ENCODE measurements around the gene DGAT2L6.
"Not testable (repeated sequence)": the region's sequence is repeated elsewhere in the genome, so short reads cannot be mapped to it uniquely, and the experiment has no call there.

DGAT2L6 gene

GRCh38 chrX:70201732-70202131 lies 24.4 kb downstream of the DGAT2L6 start:
- DNase-seq: no peak

GRCh38 chrX:70208479-70208878 lies 31.2 kb downstream of the DGAT2L6 start:
- DNase-seq: no peak

GRCh38 chrX:70209570-70209969 lies 32.3 kb downstream of the DGAT2L6 start:
- not testable (repeated sequence) for DNase-seq

- no peak for DNase-seq
These were observed 42.9 kb downstream of the DGAT2L6 start for GRCh38 chrX:70219938-70220764.

DNA sequence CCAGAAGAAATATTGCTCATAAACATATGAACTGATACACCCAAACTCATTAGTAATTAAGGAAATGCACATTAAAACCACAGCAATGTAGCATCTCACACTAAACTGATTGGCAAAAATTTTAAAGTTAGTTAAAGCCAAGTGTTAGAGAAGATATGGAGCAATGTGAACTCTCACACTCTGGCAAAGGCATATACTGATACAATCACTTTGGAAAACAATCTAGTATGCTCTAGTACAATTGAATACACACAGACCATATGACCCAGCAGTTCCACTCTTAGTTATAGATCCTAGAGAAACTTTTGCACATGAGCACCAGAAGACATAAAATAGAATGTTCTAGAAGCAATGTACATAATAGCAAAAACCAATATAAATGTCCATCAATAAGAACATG lies 48.8 kb downstream of the DGAT2L6 start:
- no peak for DNase-seq

GRCh38 chrX:70226687-70227086 lies 49.4 kb downstream of the DGAT2L6 start:
- no peak for DNase-seq

DNA sequence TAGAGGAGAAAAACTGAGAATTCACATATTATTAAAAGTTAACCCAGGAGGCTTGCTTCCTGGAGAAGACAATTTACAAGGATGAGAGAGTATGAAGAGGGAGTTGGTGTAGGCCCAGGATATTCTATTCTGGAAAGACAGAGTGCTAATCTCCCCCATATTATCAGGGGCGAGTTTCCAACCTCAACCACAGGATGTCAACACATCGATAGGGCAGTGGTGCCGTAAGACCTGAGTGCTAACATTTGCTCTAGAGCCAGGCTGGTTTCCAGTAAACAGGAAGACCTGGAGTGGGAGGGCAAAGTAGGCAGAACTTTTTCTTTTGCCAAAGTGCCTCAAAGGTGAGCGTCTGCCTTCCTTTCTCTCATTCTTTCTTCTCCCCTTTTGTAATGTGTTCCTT lies 54.4 kb downstream of the DGAT2L6 start:
- no peak for DNase-seq

DNA sequence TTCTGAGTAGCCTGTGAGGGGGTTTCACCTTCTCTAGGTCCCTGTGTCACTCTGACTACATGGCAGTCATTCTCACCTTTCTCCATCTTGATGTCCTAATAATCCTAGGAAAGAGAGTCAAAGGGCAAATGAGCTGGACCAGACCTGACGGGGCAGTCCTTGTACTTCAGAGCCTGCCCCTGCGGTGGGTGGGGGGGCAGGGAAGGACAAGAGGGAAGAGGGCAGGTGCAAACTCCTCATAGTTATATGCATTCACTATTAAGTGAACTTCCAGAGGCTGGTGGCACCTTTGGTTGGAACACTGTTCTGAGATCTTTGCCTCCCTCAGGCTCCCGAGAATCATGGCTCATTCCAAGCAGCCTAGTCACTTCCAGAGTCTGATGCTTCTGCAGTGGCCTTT lies 57.1 kb downstream of the DGAT2L6 start, which contains the start of gene AWAT1:
Gene AWAT1, plus strand, starts transcription at position 301 of the 400 bp plus-strand sequence. Its CDS starts 41 bp downstream, at position 342.
- no peak for DNase-seq

DNA sequence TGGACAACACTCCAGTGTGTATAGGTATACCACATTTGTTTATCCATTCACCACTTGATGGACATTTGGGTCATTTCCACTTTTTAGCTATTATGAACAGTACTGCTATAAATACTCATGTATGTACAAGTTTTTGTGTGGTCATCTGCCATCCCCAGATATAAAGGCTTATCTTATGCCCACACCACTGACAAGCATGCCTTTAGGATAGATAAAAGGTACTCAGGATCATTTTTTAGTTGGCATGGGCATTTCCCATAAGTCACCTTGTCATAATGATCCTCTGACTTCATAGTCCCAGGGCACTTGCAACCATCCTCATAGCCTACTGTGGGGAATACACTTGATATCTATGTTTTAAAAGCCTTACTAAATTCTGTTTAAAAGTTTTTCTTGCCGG lies 63.5 kb downstream of the DGAT2L6 start:
- DNase-seq: no peak

DNA sequence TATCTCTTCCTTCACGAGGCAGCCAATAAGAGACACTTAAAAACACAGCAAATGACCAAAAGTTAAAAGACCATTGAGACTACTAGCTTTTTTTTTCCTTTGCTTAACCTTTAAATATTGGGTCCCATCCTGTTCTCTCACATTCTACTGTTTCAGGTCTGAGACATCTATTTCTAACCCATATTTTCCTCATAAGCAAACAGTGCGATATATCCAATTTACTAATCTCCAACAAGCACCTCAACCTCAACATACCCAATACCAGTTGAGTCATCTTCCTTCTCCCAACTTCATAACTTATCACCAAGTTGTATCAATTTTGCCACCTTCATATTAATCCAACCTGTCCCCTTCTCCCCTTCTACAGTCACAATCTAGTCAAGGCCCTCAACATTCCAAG lies 64.2 kb downstream of the DGAT2L6 start:
- DNase-seq: no peak

DNA sequence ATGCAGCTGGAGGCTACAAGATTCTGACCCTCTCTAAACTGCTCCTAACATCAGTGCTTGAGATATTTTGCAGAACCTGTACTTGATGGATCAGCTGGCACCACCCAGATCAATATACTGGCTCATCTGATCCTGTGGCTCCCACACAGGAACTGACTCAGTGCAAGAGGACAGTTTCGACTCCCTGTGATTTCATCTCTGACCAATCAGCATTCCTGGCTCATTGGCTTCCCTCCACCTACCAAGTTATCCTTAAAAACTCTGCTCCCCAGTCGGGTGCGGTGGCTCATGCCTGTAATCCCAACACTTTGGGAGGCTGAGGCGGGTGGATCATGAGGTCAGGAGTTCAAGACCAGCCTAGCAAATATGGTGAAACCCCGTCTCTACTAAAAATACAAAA lies 66.3 kb downstream of the DGAT2L6 start:
- not testable (repeated sequence) for DNase-seq

DNA sequence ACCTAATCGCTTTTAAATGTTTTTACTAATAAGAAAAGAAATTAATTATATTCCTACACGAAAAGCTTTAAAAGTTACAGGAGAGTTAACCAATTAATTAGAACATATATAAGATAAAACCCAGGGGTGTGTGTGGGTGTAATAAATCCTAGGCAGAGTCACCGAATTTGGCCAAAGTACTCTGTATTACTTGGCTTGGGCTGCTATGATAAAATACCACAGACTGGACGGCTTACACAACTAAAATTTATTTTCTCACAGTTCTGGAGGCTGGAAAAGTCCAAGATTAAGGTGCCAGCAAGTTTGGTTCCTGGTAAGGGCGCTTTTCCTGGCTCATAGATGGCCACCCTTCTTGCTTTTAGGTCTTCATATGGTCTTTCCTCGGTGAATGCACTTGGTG lies 67.6 kb downstream of the DGAT2L6 start:
- DNase-seq: no peak

DNA sequence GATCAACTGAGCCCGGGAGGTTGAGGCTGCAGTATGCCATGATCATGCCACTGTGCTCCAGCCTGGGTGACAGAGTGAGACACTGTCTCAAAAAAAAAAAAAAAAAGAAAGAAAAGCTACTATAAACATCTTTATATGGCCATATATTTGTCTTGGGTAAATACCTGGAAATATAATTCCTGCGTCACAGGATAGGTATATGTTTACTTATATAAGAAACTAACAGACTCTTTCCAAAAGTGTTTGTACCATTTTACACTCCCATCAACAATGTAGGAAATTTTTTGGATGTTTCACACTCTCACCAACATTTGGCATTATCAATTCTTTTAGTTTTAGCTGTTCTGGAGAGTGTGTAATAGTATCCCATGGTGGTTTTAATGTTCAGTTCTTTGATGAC lies 70.0 kb downstream of the DGAT2L6 start:
- DNase-seq: no peak

GRCh38 chrX:70252491-70252890 lies 75.2 kb downstream of the DGAT2L6 start:
- no peak for DNase-seq

GRCh38 chrX:70253377-70254062 lies 76.2 kb downstream of the DGAT2L6 start:
- DNase-seq: no peak

DNA sequence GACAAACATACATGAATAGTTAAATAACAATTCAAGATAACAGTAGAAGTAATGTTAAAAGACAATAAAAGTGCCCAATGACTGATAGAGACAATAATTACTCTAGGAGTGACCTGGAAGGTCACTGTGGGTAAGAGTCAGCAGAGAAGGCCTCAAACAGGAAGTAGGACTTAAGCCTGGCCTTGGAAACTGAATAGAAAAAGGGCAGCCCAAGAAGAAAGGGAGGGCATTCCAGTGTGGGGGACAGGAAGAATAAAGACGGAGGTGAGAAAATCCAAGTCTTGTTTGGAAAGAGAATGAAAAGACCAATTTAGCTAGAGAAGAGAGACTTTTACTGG lies 76.7 kb downstream of the DGAT2L6 start:
- no peak for DNase-seq

DNA sequence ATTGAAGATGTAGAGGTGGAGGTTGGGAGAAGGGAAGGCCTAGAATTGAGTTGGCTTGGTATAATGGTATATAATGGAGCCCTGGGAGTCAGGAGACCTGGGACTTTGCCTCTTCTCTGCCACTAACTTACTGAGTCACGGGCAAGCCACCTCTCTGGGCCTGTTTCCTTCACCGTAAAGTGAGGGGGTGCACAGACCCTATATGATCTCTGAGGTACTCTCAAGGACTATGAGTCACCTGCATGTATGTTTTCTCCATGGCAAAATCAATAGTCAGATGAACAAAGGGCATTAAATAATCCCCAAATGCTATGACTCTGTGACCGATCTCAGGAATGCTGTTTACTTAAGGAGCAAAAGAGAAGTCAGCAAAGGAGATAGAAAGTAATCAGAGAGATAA lies 77.6 kb downstream of the DGAT2L6 start:
- no peak for DNase-seq

Data from bone marrow (tissue), 2 donors.